NK-92 (cell line): ENCODE results near the gene ECE1.
"Not testable (repeated sequence)": the region's sequence is repeated elsewhere in the genome, so short reads cannot be mapped to it uniquely, and the experiment has no call there.

Source experiments
- DNase-seq: peaks from one replicate; lab custom pipeline; 2025; ENCODE audit not compliant: unreplicated experiment; lab: John Stamatoyannopoulos, UW

Gene ECE1

DNA sequence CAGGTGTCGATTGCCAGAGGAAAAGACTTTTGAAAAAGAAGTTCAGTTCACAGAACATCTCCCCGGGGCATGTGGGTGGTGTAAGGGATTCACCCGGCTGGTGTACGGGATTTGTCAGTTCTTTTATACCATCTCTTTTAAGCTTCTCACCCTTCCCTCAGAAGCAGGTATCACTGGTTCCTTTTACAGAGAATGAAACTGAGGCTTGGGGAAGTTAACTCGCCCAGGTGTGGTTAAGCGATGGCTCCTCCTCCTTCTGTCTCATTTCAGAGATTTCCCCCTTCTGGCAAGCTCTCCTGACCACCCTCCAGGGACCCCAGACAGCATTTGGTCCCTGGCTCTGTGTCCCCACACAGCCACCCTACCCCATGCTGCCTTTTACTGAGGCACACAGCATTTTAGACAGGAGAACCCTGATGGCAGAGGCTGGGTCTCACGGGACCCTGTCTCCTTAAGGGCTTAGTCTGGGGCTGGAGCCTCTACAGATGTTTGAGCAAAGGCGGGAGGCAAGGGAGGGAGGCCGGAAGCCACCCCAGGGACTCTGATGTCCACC lies 2.8 kb upstream of the ECE1 start:
- no peak for DNase-seq

DNA sequence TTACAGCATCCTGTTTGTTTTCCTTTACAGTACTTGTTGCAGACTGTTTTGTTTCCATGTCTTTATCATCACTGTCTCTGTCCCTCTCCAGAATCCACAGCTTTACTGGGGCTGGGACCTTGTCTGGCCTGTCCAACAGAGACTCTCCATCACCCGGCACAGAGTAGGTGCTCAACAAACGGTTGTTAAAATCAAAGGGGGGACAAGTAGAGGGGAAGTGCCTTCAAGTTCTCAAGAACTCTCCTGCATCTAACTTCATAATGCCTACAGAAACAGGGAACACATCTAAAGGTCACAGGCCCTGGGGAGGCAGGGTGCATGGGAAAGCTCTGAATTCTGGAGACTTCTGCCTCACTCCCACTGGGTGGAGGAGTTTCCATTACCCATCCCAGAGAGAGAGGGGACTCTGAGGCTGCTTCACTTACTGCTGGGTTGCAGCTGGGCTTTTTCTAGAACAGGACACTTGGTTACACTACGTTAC lies 2.3 kb upstream of the ECE1 start:
- no peak for DNase-seq

DNA sequence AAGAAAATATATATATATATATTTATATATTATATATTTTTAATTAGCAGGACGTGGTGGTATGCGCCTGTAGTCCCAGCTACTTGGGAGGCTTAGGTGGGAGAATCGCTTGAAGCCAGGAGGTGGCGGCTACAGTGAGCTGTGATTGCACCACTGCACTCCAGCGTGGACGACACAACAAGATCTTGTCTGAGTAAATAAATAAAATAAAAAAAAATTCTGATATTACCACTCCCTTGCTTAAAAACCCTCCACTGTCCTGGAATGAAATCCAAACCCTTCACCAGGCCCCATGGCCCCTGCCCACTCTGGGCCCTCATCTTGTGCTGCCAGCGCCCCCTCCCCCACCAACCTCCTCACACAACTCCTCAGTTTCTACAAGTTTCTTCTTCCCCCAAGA lies 1.7 kb upstream of the ECE1 start:
- DNase-seq = no peak

DNA sequence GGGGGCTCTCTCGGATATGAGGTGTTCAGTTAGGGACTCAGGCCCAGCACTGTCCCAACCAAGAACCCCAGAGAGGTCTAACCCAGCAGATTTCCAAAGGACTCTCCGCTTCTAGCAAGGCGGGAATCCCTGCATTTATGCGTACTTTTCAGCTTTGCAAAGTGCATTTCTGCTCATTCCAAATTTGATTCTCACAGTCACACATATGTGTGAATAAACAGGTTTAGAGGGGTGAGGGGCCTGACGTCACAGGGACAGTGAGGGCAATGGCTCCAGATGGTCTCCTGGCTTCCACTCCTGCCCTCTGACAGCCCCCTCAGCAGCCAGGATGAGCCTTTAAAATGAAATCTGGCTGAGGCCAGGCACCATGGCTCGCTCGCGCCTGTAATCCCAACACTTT lies 921 bp upstream of the ECE1 start:
- DNase-seq = no peak

DNA sequence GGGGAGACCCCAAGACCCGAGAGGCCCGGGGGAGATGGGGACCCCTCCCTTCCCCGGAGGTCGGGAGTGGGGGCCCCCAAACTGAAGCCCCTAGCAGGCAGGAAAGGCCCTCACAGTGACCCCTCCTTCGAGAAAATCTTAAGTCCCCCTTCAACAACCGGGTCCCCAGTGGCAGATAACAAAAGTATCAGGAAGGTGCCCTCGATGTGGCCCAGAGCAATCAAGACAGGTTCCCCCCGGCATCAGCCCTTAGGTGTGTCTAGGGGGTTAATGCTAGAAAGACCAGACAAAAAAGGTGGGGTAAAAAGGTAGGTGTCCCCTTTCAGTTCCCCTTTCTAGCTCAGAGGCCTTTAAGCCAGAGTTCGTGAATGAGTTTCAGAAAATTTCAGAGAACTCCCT lies 282 bp upstream of the ECE1 start:
- DNase-seq = no peak

DNA sequence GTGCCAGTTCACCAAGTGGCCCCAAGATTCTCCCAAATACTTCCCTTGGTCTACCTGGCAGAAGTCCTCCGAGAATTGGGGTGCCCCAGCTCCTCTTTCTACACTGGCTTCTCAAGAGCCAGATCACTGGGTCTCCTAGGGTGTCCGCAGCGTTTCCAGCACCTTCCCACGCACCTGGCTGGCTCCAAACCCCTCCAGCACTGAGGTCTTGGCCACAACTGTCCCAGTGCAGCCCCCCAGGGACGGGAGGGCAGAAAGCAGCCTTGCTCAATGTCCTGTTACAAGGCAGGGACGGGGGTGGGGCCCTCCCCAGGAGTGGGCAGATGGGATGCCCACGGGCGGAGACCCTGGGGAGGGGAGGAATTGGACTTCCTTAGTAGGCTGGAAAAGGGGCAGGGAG lies 1.1 kb downstream of the ECE1 start:
- no peak for DNase-seq

DNA sequence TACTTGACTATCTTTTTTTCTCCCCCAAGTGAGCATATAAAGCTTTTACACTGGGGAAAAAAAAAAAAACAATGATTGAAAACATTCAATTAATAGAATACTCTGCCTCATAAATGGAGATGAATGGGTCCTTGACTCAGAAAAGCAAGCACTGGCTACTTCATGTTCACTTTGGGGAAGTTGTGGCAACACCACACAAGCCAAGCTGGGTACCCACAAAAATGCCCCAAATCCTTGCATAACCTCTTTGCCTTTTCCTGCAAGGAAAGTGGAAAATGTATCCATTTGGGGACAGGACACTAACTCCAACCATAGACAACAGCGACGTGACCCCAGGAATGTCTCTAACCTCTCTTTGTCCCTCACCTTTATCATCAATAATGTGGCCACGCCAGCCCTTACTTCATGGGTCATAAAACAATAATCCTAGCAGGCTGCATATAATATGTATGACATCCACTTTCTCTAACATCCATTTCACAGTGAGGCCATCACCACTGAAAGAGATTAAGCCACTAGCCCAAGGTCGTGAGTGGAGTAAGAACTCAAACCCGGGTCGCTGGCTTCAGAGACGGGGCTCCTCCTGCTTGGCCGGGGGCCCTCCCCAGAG lies 2.3 kb downstream of the ECE1 start:
- no peak for DNase-seq

DNA sequence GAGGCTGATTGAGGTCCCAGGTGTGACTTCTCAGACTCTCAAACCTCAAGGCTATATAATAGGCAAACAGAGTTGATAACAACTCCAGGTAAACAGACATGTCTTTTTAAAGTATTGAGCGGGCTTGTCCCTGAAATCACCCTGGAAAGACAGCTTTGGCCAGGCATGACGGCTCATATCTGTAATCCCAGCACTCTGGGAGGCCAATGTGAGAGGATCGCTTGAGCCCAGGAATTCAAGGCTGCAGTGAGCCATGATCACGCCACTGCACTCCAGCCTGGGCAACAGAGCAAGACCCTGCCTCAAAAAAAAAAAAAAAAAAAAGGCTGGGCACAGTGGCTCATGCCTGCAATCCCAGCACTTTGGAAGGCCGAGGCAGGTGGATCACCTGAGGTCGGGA lies 4.9 kb downstream of the ECE1 start:
- DNase-seq = not testable (repeated sequence)

DNA sequence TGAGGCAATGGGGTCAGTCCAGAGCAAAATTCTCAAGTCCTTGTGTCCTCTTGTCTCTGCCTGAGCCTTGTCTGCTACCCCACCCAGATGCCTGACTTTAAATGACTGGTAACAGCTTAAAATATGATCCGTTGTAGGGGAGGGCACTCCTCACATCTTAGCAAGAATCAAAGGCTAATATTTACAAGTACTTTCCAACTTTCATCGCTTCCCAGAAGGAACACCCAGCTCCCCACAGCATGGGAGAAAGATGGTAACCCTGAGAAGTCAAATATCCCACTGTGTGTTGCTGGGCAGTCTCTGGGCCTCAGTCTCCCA lies 5.2 kb downstream of the ECE1 start:
- no peak for DNase-seq

DNA sequence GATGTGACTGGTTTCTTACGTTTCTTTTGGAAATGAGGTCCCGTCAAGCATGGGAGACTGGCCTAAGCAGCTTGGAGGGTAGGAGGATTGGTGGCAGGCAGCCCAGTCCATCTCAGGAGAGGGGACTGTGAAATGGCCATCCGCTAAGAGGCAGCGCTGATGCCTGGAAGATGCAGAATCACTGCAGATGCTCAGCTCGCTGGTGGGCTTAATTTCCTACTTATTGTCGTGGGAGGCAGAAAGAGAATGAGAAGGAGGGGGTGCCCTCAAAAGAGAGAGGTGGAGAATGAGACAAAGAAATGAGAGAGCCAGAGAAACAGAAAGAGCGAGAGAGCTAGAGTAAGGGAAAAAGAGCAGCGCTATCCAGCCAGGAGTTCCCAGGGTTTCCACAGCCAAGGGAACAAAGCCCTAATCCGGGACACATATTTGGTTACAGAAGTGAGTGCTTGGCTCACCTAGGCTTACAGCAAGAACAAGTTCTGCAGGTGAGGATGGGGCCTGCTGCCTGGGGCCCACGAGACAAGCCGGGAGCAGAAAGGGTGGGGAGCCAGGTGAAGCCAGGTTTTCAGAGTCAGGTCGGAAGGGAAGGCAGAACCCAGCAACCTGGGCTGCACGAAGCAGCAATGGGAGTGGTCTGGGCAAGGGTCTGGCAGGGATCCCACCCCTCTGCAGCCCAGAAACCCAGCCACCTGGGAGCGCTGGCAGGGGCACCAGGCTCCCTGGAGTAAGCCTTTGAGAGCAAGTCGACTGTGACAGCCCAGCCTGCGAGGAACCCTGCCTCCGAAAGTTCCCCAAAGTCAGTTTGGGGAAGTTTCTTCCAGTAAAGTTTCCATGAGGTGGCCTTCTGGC lies 5.8 kb downstream of the ECE1 start:
- DNase-seq = no peak

DNA sequence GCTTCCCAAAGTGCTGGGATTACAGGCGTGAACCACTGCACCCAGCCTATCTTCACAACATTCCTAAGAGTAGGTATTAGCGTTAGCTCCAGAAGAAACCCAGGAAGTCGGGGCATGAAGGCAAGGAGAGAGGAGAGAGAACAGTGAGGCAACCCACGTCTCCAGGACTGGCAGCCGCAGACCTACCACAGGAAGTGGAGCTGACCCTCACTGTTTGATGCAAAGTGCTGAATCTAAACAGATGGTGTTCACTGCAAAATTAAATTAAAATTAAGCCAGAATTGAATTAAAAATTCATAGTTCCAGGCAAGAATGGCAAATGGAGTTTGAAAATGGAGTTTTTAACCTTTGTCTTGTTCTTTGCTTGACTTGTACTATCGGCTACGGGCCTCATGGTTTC lies 6.7 kb downstream of the ECE1 start:
- DNase-seq = no peak

DNA sequence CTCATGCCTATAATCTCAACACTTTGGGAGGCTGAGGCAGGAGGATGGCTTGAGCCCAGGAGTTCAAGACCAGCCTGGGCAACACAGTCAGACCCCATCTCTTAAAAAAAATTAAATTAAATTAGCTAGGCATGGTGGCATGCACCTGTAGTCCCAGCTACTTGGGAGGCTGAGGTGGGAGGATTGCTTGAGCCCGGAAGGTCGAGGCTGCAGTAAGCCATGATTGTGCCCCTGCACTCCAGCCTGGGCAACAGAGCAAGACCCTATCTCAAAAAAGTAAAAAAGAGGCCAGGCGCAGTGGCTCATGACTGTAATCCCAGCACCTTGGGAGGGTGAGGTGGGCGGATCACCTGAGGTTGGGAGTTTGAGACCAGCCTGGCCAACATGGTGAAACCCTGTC lies 8.2 kb downstream of the ECE1 start:
- DNase-seq = not testable (repeated sequence)

DNA sequence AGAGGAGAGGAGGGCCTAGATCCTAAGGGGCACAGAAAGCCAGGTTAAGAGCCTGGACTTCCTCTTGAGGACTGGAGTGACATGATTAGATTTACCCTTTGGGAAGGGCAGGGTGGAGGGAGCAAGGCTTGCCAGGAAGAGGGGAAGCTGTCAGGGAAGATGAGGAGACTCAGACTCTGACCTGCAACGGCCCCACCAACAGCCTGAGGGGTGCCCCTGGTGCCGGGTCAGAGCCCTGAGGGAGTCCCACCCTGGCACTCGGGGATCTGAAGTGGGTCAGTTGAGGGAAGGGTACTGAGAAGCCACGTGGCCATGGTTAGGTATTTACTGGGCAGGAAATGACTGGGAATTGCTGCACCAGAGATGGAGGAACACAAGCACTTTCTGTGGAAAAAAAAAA lies 9.8 kb downstream of the ECE1 start:
- no peak for DNase-seq

DNA sequence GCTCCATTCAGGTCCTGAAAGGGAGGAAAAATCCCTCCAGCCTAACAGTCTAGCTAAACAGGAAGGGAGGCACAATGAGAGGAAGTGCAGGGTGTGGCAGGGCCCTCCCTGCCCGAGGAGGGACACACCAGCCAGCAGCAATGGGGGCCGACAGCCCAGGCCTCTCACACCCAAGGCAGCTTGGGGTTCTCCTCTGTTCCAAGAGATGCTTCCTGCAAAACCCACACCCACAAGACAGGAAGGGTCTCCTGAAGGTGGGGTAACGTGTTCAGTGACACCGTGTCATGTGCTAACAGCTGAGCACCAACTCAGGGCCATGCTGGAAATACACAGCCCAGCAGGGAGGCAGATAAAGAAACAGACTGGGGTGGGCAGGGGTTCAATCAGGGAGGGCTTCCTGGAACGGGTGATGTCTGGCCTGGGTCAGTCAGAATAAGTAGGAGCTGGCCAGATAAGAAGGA lies 10.2 kb downstream of the ECE1 start:
- no peak for DNase-seq

DNA sequence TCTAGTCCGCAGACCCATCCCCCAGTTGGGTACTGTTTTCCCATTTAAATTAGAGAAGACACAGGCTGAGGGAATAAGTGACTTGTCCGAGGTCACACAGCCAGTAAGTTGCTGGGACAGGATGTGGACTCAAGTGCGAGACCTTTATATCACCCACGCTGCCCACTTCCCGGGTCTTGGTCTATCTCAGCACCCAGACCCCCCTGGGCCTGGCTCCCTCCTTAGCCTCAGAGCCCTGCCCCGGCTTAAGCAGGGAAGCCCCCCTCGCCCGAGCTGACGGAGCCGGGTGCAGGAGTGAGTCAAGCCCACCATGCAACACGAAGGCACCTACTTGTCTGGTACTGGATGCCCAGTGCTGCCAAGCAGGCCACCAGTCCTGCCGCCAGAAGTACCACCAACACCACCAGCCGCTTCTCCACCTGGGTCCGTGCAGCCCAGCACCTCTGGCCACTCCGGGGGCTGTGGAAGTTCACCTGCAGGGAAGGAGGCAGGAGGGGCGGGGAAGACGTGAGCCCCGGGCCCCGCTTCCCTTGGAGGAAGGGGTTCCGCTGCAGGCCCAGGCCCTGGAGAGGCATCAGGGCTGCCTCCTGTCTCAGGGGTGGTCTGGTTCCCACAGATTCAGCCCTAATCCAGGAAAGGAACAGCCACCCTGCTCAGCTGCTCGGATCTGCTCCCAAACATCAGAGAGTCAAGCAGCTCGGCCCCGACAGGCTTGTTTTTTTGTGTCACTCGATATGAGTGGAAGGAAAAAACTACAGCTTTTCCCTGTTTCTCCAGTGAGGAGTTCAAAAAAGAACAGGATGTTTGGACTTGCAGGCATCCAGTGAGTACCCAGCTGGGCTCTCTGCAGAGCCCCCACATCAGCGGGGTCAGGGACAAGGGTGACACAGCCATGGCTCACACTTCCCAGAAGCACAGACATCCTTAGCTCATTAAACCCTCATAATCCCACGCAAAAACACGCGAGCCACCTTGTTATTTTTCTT lies 11.1 kb downstream of the ECE1 start:
- no peak for DNase-seq

DNA sequence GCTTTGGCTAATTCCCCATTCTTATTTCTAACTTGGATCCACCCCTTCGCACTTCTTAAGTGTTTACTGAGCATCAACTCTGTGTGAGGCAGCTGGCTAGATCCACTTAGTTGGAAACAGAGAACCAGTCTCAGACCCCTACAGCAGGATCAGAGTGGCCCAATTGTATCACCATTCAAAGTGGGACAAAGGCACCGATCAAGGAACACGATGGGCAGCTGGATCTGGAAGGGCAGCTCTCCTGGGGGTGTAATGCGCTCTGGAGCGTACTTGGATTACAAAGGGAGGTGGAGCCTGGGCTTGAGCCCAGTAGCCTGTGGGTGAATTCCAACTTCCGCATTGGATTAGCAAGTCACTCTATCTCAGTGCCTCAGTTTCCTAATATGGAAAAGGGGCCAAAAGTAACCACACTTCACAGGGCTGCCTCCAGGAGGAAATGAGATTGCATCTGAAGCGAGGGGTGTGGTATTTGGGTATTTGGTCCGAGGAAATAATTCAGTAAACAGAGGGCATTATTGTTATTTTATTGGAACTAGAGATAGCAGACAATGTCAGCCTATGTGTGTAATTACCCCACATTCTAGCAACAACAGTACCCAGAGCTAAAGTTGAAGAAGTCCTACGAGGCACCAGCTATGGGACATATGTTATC lies 11.9 kb downstream of the ECE1 start:
- DNase-seq = no peak

DNA sequence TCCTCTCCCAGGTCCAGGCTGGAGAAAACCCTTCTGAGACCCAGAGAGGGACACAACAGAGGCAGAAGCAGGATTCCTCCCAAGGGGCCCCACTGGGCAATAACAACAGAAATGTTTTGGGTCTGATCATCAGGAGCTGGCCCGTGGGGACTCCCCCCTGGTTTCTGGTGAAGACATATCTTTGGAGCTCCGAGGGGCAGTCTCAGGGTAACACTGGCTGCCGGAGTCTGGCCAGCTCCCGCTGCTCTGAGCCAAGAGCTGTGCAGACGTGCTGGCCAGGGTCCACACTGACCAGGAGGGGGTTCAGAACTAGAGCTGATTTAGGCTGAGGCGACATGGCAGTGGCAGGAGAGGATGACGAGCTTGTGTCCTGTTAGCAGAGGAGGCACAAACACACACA lies 13.1 kb downstream of the ECE1 start:
- DNase-seq = no peak

DNA sequence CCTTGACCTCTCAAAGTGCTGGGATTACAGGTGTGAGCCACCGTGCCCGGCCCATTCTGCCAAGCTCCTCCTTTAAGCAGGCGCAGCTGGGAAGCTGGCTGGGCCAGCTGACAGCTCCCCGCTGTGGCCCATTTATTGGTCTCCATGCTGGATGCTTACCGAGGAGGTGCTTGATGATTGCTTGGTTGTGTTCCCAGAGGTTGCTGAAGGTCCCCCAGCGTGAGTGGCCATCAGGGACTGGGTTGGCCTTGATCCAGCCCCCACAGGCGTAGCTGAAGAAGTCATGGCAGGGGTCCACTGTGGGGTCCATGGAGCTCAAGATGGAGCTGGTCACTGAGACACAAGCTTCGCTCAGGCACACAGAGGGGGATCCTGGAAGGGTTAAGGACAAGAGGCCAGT lies 17.7 kb downstream of the ECE1 start:
- DNase-seq = no peak

DNA sequence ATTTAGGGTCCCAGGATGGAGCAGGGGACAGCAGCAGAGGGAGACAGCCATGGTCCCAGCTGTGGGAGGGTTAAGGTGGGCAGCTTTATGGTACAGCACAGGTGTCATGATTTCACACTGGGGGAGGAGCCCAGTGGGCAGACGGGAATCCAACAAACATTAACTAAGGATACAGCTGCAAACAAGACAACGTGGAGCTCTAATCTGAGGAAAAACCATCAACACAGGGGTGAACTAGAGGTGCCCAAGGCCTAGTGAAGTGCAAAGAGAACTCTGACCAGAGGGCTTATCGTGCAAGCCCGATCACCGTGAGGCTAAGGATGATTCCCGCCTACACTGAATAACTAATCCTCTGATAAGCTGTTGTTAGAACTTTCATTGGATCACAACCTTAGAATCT lies 18.7 kb downstream of the ECE1 start:
- DNase-seq = no peak

DNA sequence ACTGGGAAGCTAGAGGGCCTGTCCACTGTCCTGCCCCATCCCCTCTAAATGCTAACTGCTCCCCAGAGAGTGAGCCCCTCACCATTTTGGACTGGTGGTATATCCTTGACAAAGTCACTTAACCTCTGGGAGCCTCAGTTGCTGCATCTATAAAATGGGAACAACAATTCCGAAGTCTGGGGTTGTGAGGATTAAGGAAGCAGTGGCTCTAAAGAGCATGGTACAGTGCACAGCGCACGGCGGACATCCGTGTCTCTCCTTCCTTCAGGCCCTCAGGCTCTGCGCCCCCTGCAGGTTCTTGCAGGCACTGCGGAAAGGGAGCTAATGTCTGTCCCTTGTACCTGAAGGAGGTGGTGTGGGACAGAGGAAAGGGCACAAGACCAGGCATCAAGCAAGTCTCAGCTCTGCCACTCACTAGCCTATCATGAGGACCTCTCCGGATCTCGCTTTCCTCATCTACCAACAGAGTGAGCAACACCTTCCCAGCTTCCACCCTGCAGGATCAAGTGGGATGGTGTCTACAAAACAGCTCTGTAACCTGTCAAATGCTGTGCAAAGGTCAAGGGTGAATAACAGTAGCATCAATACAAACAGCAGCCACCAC lies 20.1 kb downstream of the ECE1 start:
- DNase-seq = no peak
